Kidney (tissue), 14 donors: ENCODE measurements around the gene DCAF12. TPM values are rescaled to one million over a fixed set of nuclear protein-coding genes. Genes with fewer than 3 reads are reported as not detected.

ENCODE experiments used
- DNase-seq, 5 donors: peaks; one replicate each; pipeline ENCODE4 v3.0.0-alpha.2; 2013 to 2020
- FAIRE-seq: peaks from 2 replicates; lab custom pipeline; 2012; peaks lifted over from hg19 to GRCh38; lab: Jason Lieb, UNC
- H3K27ac ChIP-seq, 2 donors: one replicate each; pipeline ENCODE4 v1.7.0; 2013; ENCODE audit warnings: low read depth in 2 of 2, low read length in 2 of 2, inconsistent platforms in 1 of 2
- H3K27me3 ChIP-seq: one replicate; pipeline ENCODE4 v1.7.1; 2013; ENCODE audit warnings: low read length, inconsistent platforms; ENCODE audit not compliant: control insufficient read depth, insufficient read depth
- H3K36me3 ChIP-seq, 3 donors: one replicate each; pipeline versions ENCODE4 v1.7.0 to v1.7.1; 2013; ENCODE audit warnings: low read length in 3 of 3, control low read depth in 1 of 3, inconsistent platforms in 1 of 3; ENCODE audit not compliant: insufficient read depth in 3 of 3, control insufficient read depth in 2 of 3
- H3K4me1 ChIP-seq, 3 donors: one replicate each; pipeline versions ENCODE4 v1.7.0 to v1.7.1; 2013; ENCODE audit warnings: low read length in 3 of 3, inconsistent platforms in 1 of 3, low read depth in 1 of 3; ENCODE audit not compliant: control insufficient read depth in 2 of 3, insufficient read depth in 2 of 3
- H3K4me3 ChIP-seq, 3 donors: one replicate each; pipeline versions ENCODE4 v1.7.0 to v1.8.1; 2013; ENCODE audit warnings: low read length in 3 of 3, control low read depth in 1 of 3, inconsistent platforms in 1 of 3
- H3K9ac ChIP-seq, 3 donors: one replicate each; pipeline versions ENCODE4 v1.7.0 to v1.7.1; 2013; ENCODE audit warnings: low read length in 3 of 3, control low read depth in 1 of 3, inconsistent platforms in 1 of 3
- H3K9me3 ChIP-seq, 3 donors: one replicate each; pipeline versions ENCODE4 v1.7.0 to v1.7.1; 2013; ENCODE audit warnings: low read length in 3 of 3, control low read depth in 1 of 3, inconsistent platforms in 1 of 3; ENCODE audit not compliant: control insufficient read depth in 2 of 3, insufficient read depth in 1 of 3
- intact Hi-C: fragments of 100-400 bp; cut with DNase I; formaldehyde crosslinking; loops from one replicate; pipeline ENCODE4 v1.11.1; 2022
- polyA plus RNA-seq: library from polyadenylated mRNA; stranded (reverse); fragments of 350-450 nt; fragmentation: Illumina TruSeq; extraction: RNeasy Lipid Tissue Mini Kit (QIAGEN cat#74804); gene quantifications from one replicate; pipeline ENCODE4 v1.2.3, GENCODE V29; 2014; ENCODE audit warnings: low read depth, low replicate concordance; ENCODE audit not compliant: insufficient read depth
- total RNA-seq: library from RNA; stranded (reverse); fragmentation: NEBNext Ultra II Directional; extraction: Animal tissue kit (Norgen Biotek cat#: 25700); gene quantifications from one replicate; pipeline ENCODE4 v1.2.1, GENCODE V29; 2021
- TF ChIP-seq, protein P1 (sequence below): IDR thresholded peaks from 3 replicates; pipeline ENCODE4 v1.5.1; 2012; ENCODE audit warnings: mild to moderate bottlenecking, moderate library complexity, borderline replicate concordance; ENCODE audit not compliant: insufficient read depth; ENCODE audit errors: extremely low read depth
- donor health status: control.
- donor health status: control.
- donor health status: control.
- donor health status: control.
- donor health status: control.
- donor health status: DM: yes; HTN: yes; CAD: no.
- donor health status: Normal renal cell carcinoma (clear cell type).

DCAF12 gene
- total and polyA plus RNA-seq, 2 donors from 2014 or later, result 11.8 to 33.0 TPM

- DNase-seq (no peak), FAIRE-seq (no peak)
- H3K9ac ChIP-seq, result no peak overlapping the region
- no peak overlapping the region for H3K27ac ChIP-seq
- H3K4me1 ChIP-seq, result no peaks in the 10 kb centered on the region
- TF ChIP-seq, protein P1, sequence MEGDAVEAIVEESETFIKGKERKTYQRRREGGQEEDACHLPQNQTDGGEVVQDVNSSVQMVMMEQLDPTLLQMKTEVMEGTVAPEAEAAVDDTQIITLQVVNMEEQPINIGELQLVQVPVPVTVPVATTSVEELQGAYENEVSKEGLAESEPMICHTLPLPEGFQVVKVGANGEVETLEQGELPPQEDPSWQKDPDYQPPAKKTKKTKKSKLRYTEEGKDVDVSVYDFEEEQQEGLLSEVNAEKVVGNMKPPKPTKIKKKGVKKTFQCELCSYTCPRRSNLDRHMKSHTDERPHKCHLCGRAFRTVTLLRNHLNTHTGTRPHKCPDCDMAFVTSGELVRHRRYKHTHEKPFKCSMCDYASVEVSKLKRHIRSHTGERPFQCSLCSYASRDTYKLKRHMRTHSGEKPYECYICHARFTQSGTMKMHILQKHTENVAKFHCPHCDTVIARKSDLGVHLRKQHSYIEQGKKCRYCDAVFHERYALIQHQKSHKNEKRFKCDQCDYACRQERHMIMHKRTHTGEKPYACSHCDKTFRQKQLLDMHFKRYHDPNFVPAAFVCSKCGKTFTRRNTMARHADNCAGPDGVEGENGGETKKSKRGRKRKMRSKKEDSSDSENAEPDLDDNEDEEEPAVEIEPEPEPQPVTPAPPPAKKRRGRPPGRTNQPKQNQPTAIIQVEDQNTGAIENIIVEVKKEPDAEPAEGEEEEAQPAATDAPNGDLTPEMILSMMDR, result no peak
- no peak overlapping the region for H3K4me3 ChIP-seq
- H3K27me3 ChIP-seq, result no peaks in the 10 kb centered on the region
- no peaks in the 10 kb centered on the region for H3K36me3 ChIP-seq
- intact Hi-C loops, result no loop called here
- no peaks in the 10 kb centered on the region for H3K9me3 ChIP-seq
Measured at GRCh38 chr9:34163434-34163833, 36.9 kb upstream of the DCAF12 start.

GRCh38 chr9:34158362-34158869, 31.9 kb upstream of the DCAF12 start:
- Histone ChIP-seq H3K36me3 (no peaks in the 10 kb centered on the region), H3K4me3 (no peak overlapping the region), H3K9ac (no peak overlapping the region), H3K27me3 (no peaks in the 10 kb centered on the region), H3K27ac (no peak overlapping the region), H3K4me1 (no peaks in the 10 kb centered on the region), H3K9me3 (no peaks in the 10 kb centered on the region)
- TF ChIP-seq, protein P1, result no peak
- DNase-seq (no peak), FAIRE-seq (no peak)
- intact Hi-C loops, result no loop called here

- no peak overlapping the region for H3K27ac ChIP-seq
- TF ChIP-seq, protein P1, result no peak
- DNase-seq (no peak), FAIRE-seq (no peak)
- no peaks in the 10 kb centered on the region for H3K36me3 ChIP-seq
- H3K9me3 ChIP-seq, result no peaks in the 10 kb centered on the region
- H3K9ac ChIP-seq, result no peak overlapping the region
- H3K4me3 ChIP-seq, result no peak overlapping the region
- H3K4me1 ChIP-seq, result no peaks in the 10 kb centered on the region
- H3K27me3 ChIP-seq, result no peaks in the 10 kb centered on the region
- intact Hi-C loops, result no loop called here
Measured at GRCh38 chr9:34157898-34158297, 31.4 kb upstream of the DCAF12 start.

GRCh38 chr9:34157318-34157717, 30.8 kb upstream of the DCAF12 start:
- Histone ChIP-seq H3K27ac (no peak overlapping the region), H3K4me3 (no peak overlapping the region), H3K27me3 (no peaks in the 10 kb centered on the region), H3K4me1 (no peaks in the 10 kb centered on the region), H3K36me3 (no peaks in the 10 kb centered on the region), H3K9ac (no peak overlapping the region), H3K9me3 (no peaks in the 10 kb centered on the region)
- FAIRE-seq, result no peak
- DNase-seq, result no peak
- intact Hi-C loops, result no loop called here
- TF ChIP-seq, protein P1, result no peak
